H1 (cell line): Measurements from ENCODE around the gene OR52K1. TPM values are rescaled to one million over a fixed set of nuclear protein-coding genes. Genes with fewer than 3 reads are reported as not detected.

Source experiments
- CTCF ChIA-PET: fragments of 300-600 bp; sonication (Branson Sonifier 250); formaldehyde crosslinking; loops from one replicate; lab custom pipeline; 2021; ENCODE audit not compliant: partially characterized antibody; lab: Charles Lee
- POLR2A ChIA-PET: fragments of 300-600 bp; sonication (Branson Sonifier 250); formaldehyde crosslinking; loops from one replicate; lab custom pipeline; 2021; ENCODE audit warnings: inconsistent platforms; ENCODE audit not compliant: partially characterized antibody; lab: Charles Lee
- DNase-seq, 2 experiments: peaks; one replicate each; pipeline versions ENCODE4 v3.0.0 to v3.0.0-alpha.2; 2010 to 2022; ENCODE audit warnings: low spot score in 2 of 2, low read depth in 1 of 2, mixed read lengths in 1 of 2
- FAIRE-seq: peaks from 2 replicates; lab custom pipeline; 2011; peaks lifted over from hg19 to GRCh38; lab: Jason Lieb, UNC
- H2AFZ ChIP-seq: 2 replicates; pipeline ENCODE4 v1.8.1; 2012; ENCODE audit warnings: low read length, inconsistent platforms
- H2AK5ac ChIP-seq: 2 replicates; pipeline ENCODE4 v1.6.1; 2013; ENCODE audit warnings: low read depth, low read length
- H2BK120ac ChIP-seq: replicated peaks from 2 replicates; pipeline ENCODE3; 2013; ENCODE audit warnings: low read depth, low read length, inconsistent platforms
- H2BK12ac ChIP-seq: 2 replicates; pipeline ENCODE4 v1.6.1; 2013; ENCODE audit warnings: low read depth, low read length
- H2BK15ac ChIP-seq: 2 replicates; pipeline ENCODE4 v1.6.1; 2013; ENCODE audit warnings: low read length
- H2BK20ac ChIP-seq: 2 replicates; pipeline ENCODE4 v1.6.1; 2013; ENCODE audit warnings: low read length
- H2BK5ac ChIP-seq: 2 replicates; pipeline ENCODE4 v1.6.1; 2013; ENCODE audit warnings: low read depth, low read length
- H3K14ac ChIP-seq: 2 replicates; pipeline ENCODE4 v1.6.1; 2013; ENCODE audit warnings: inconsistent platforms; ENCODE audit not compliant: insufficient read length
- H3K18ac ChIP-seq: 2 replicates; pipeline ENCODE4 v1.6.1; 2013; ENCODE audit warnings: low read length; ENCODE audit errors: extremely low read depth
- H3K23ac ChIP-seq: 2 replicates; pipeline ENCODE4 v1.6.1; 2013; ENCODE audit warnings: inconsistent platforms; ENCODE audit not compliant: insufficient read length
- H3K23me2 ChIP-seq: 2 replicates; pipeline ENCODE4 v1.6.1; 2013; ENCODE audit warnings: low read depth, low read length
- H3K27ac ChIP-seq: 2 replicates; pipeline ENCODE4 v1.6.1; 2011; ENCODE audit warnings: low read depth, low read length, inconsistent platforms
- H3K27me3 ChIP-seq, 4 experiments: replicated peaks in 1 of 4; 1 replicate in 1 of 4; 2 replicates in 3 of 4; pipeline versions ENCODE4 v1.6.1 to v1.8.1; 2011 to 2013; ENCODE audit warnings: low read length in 3 of 4, mild to moderate bottlenecking in 3 of 4, inconsistent platforms in 2 of 4, mixed read lengths in 2 of 4, moderate library complexity in 1 of 4; ENCODE audit not compliant: control insufficient read depth in 3 of 4, insufficient read depth in 3 of 4; ENCODE audit errors: extremely low read depth in 1 of 4
- H3K36me3 ChIP-seq, 4 experiments: 2 replicates each; pipeline versions ENCODE4 v1.6.1 to v1.8.1; 2011 to 2013; ENCODE audit warnings: mild to moderate bottlenecking in 4 of 4, low read length in 3 of 4, moderate library complexity in 2 of 4, control low read depth in 1 of 4, inconsistent platforms in 1 of 4; ENCODE audit not compliant: insufficient read depth in 4 of 4, control insufficient read depth in 2 of 4
- H3K4ac ChIP-seq: replicated peaks from 2 replicates; pipeline ENCODE3; 2013; ENCODE audit warnings: low read length, low read depth, mixed read lengths, inconsistent platforms; ENCODE audit not compliant: insufficient read length
- H3K4me1 ChIP-seq, 4 experiments: replicated peaks in 1 of 4; 1 replicate in 1 of 4; 2 replicates in 3 of 4; pipeline versions ENCODE4 v1.6.1 to v1.8.1; 2011 to 2013; ENCODE audit warnings: low read length in 3 of 4, inconsistent platforms in 2 of 4, mixed read lengths in 1 of 4; ENCODE audit not compliant: insufficient read depth in 4 of 4, control insufficient read depth in 3 of 4
- H3K4me2 ChIP-seq, 2 experiments: 2 replicates each; pipeline versions ENCODE4 v1.6.1 to v1.8.1; 2011 to 2013; ENCODE audit warnings: low read depth in 2 of 2, low read length in 2 of 2, control low read depth in 1 of 2, inconsistent platforms in 1 of 2, mild to moderate bottlenecking in 1 of 2; ENCODE audit not compliant: insufficient read depth in 1 of 2
- H3K4me3 ChIP-seq, 4 experiments: fragments of 200-600, 300-600 bp in 1 of 4; sonication (generic), shearing (Covaris generic), sonication (Bioruptor Twin) in 1 of 4; 2 replicates each; pipeline versions ENCODE4 v1.5.1 to v1.8.1; 2011 to 2016; ENCODE audit warnings: low read length in 4 of 4, low read depth in 3 of 4, control low read depth in 2 of 4, inconsistent platforms in 2 of 4, mild to moderate bottlenecking in 2 of 4, mixed read lengths in 1 of 4, moderate library complexity in 1 of 4; ENCODE audit not compliant: insufficient read depth in 2 of 4; ENCODE audit errors: extremely low read depth in 1 of 4
- H3K56ac ChIP-seq: replicated peaks from 2 replicates; pipeline ENCODE3; 2013; ENCODE audit warnings: low read depth, mild to moderate bottlenecking, mixed read lengths, low read length, inconsistent platforms; ENCODE audit not compliant: insufficient read length
- H3K79me1 ChIP-seq: 2 replicates; pipeline ENCODE4 v1.6.1; 2013; ENCODE audit warnings: low read depth, low read length, control low read depth
- H3K79me2 ChIP-seq, 2 experiments: 2 replicates each; pipeline versions ENCODE4 v1.6.1 to v1.8.1; 2012 to 2013; ENCODE audit warnings: low read length in 2 of 2, mild to moderate bottlenecking in 2 of 2, inconsistent platforms in 1 of 2; ENCODE audit not compliant: insufficient read depth in 2 of 2, control insufficient read depth in 1 of 2
- H3K9ac ChIP-seq, 4 experiments: replicated peaks in 1 of 4; 1 replicate in 1 of 4; 2 replicates in 3 of 4; pipeline versions ENCODE4 v1.6.1 to v1.8.1; 2011 to 2013; ENCODE audit warnings: low read depth in 3 of 4, low read length in 3 of 4, control low read depth in 2 of 4, mild to moderate bottlenecking in 2 of 4, moderate library complexity in 2 of 4, inconsistent platforms in 1 of 4; ENCODE audit errors: extremely low read depth in 1 of 4
- H3K9me3 ChIP-seq, 2 experiments: 2 replicates each; pipeline versions ENCODE4 v1.6.1 to v1.8.1; 2012 to 2013; ENCODE audit warnings: mild to moderate bottlenecking in 2 of 2, moderate library complexity in 2 of 2, control low read depth in 1 of 2, inconsistent platforms in 1 of 2, low read depth in 1 of 2, low read length in 1 of 2, mixed read lengths in 1 of 2; ENCODE audit not compliant: insufficient read depth in 2 of 2
- H4K20me1 ChIP-seq, 2 experiments: replicated peaks in 1 of 2; 2 replicates each; pipeline versions ENCODE3 to v1.8.1; 2011 to 2013; ENCODE audit warnings: inconsistent platforms in 2 of 2, low read length in 2 of 2, mild to moderate bottlenecking in 1 of 2; ENCODE audit not compliant: insufficient read depth in 2 of 2, control insufficient read depth in 1 of 2
- H4K5ac ChIP-seq: 2 replicates; pipeline ENCODE4 v1.6.1; 2013; ENCODE audit warnings: low read length, low read depth, mixed read lengths, inconsistent platforms; ENCODE audit not compliant: insufficient read length
- H4K8ac ChIP-seq: 2 replicates; pipeline ENCODE4 v1.8.0; 2013; ENCODE audit warnings: mild to moderate bottlenecking, moderate library complexity, low read length, inconsistent platforms; ENCODE audit not compliant: insufficient read depth; ENCODE audit errors: extremely low read depth
- H4K91ac ChIP-seq: replicated peaks from 2 replicates; pipeline ENCODE3; 2013; ENCODE audit warnings: low read length, mixed read lengths, inconsistent platforms; ENCODE audit not compliant: insufficient read length
- CHD1 ChIP-seq: IDR thresholded peaks from 2 replicates; pipeline ENCODE4 v1.6.1; 2012; ENCODE audit warnings: low read depth, low read length, improper control_type of control experiment
- CREB1 ChIP-seq: IDR thresholded peaks from 2 replicates; pipeline ENCODE4 v1.6.1; 2012; ENCODE audit warnings: inconsistent platforms
- HDAC6 ChIP-seq: IDR thresholded peaks from one replicate; pipeline ENCODE4 v1.7.1; 2012; ENCODE audit warnings: low read depth, mild to moderate bottlenecking, inconsistent platforms, low read length, moderate library complexity
- KDM1A ChIP-seq: fragments of 200-600, 300-600 bp; sonication (generic); IDR thresholded peaks from 2 replicates; pipeline ENCODE4 v1.7.1; 2016; ENCODE audit warnings: mild to moderate bottlenecking, low read length, borderline replicate concordance
- POLR2A ChIP-seq, 2 experiments: IDR thresholded peaks; 1 replicate in 1 of 2; 2 replicates in 1 of 2; pipeline ENCODE4 v1.6.1; 2011; ENCODE audit warnings: low read depth in 2 of 2, low read length in 2 of 2, mild to moderate bottlenecking in 2 of 2; ENCODE audit errors: control extremely low read depth in 1 of 2
- POU5F1 ChIP-seq: IDR thresholded peaks from 2 replicates; pipeline ENCODE4 v1.6.1; 2011; ENCODE audit warnings: low read depth, mild to moderate bottlenecking, low read length, moderate library complexity
- RNF2 ChIP-seq: fragments of 200-900, 300-1000 bp; sonication (generic); IDR thresholded peaks from 2 replicates; pipeline ENCODE4 v1.7.1; 2016; ENCODE audit warnings: borderline replicate concordance, low read depth, mild to moderate bottlenecking, antibody characterized with exemption, low read length; ENCODE audit not compliant: poor library complexity, severe bottlenecking; ENCODE audit errors: missing control alignments
- SP1 ChIP-seq: IDR thresholded peaks from 2 replicates; pipeline ENCODE4 v1.6.1; 2011; ENCODE audit warnings: low read depth, low read length
- SP4 ChIP-seq: IDR thresholded peaks from 2 replicates; pipeline ENCODE4 v1.6.1; 2012; ENCODE audit warnings: low read length, inconsistent platforms
- ZNF274 ChIP-seq: IDR thresholded peaks from 2 replicates; pipeline ENCODE4 v1.7.0; 2012; ENCODE audit warnings: low read length, borderline replicate concordance; ENCODE audit errors: extremely low read depth
- WGBS, 2 experiments: shearing (Covaris generic) in 1 of 2; methylation state at CpG; one replicate each; pipeline versions ENCODE4 v1.1.6 to v1.1.7; 2013 to 2015; ENCODE audit warnings: low lambda C conversion rate in 2 of 2, mixed read lengths in 2 of 2, inconsistent platforms in 1 of 2, low coverage in 1 of 2, missing lambda C conversion rate in 1 of 2; ENCODE audit not compliant: insufficient replicate concordance in 2 of 2, insufficient coverage in 1 of 2, insufficient read length in 1 of 2; ENCODE audit errors: extremely low coverage in 1 of 2, missing lambda C conversion rate in 1 of 2; 5-methylcytosine and 5-hydroxymethylcytosine counted together
- polyA plus RNA-seq, 7 experiments: library from polyadenylated mRNA; depleted of rRNA in 3 of 7; stranded (reverse) in 5 of 7; unstranded in 2 of 7; fragments of >200 nt in 5 of 7; fragments of 200-250 nt in 2 of 7; gene quantifications; 1 replicate in 5 of 7; 2 replicates in 1 of 7; 4 replicates in 1 of 7; pipeline versions ENCODE4 v1.2.1 to v1.2.3, GENCODE V29; 2011 to 2013; ENCODE audit warnings: missing spikeins in 2 of 7, mixed read lengths in 2 of 7
- total RNA-seq: library from RNA; stranded (reverse); fragmentation: NEBNext Ultra II Directional; extraction: Animal tissue kit (Norgen Biotek cat#: 25700); gene quantifications from 2 replicates; pipeline ENCODE4 v1.2.1, GENCODE V29; 2021
- TF ChIP-seq, protein P1 (sequence below): IDR thresholded peaks from 2 replicates; pipeline ENCODE4 v1.6.1; 2011; ENCODE audit warnings: low read depth, mild to moderate bottlenecking, low read length; ENCODE audit not compliant: insufficient read depth

Gene OR52K1
- total and polyA plus RNA-seq, 2 of the 8 experiments (the other 6 are each of a cell fraction or from before 2014, with no cell fraction given): not detected

DNA sequence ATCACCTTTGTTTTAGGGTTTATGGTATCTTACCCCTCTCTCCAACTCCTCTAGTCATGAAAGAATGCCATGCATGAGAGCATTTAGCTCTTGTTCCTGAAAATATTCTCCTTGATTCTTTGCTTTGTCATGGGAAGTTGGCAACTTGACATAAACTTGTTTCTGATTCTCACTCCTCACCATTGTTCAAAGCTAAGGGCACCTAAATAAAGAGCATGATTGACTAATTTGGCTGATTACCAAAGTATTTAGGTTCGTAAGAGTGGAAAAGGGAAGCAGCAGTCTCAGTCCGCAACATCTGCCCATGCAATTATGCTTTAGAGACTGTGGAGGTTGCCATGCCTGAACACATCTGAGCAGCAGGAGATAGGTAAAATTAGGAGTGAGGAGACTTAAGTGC, 26.4 kb downstream of the OR52K1 start:
- no peaks in the 10 kb centered on the region for H3K23me2 ChIP-seq
- no peaks in the 10 kb centered on the region for H3K9me3 ChIP-seq
- no peaks in the 10 kb centered on the region for H3K36me3 ChIP-seq
- H2BK12ac ChIP-seq: no peak overlapping the region
- no peak overlapping the region for H3K14ac ChIP-seq
- H3K4me3 ChIP-seq: no peak overlapping the region
- no peak overlapping the region for H3K27ac ChIP-seq
- H3K4me1 ChIP-seq: no peaks in the 10 kb centered on the region
- FAIRE-seq: no peak
- no peak overlapping the region for H3K4me2 ChIP-seq
- H3K56ac ChIP-seq: no peak overlapping the region
- no peak for DNase-seq
- no peak overlapping the region for H2BK5ac ChIP-seq
- ChIA-PET POLR2A (no interaction called here), CTCF (interaction anchor here (1.5 to 2.1 kb wide), 2 partner anchors 15 to 306 kb away, joined by 6 to 8 read pairs; no protein-coding TSS in a partner anchor)
- no peak overlapping the region for H3K23ac ChIP-seq
- no peak overlapping the region for H2BK120ac ChIP-seq
- no peaks in the 10 kb centered on the region; a peak in 1 of 7 replicates for H3K27me3 ChIP-seq
- no peak overlapping the region for H3K9ac ChIP-seq
- TF ChIP-seq HDAC6 (no peak), CHD1 (no peak), SP4 (no peak), SP1 (no peak), ZNF274 (no peak), RNF2 (no peak), POU5F1 (no peak), KDM1A (no peak), CREB1 (no peak), POLR2A (IDR thresholded peaks at IDR 0.05; ENCODE audit: control extremely low read depth in 1 of 2, low read depth in 2 of 2, low read length in 2 of 2) (no peak)
- TF ChIP-seq, protein P1, sequence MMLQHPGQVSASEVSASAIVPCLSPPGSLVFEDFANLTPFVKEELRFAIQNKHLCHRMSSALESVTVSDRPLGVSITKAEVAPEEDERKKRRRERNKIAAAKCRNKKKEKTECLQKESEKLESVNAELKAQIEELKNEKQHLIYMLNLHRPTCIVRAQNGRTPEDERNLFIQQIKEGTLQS: no peak
- H4K91ac ChIP-seq: no peak overlapping the region
- no peak overlapping the region for H2AK5ac ChIP-seq
- WGBS, 2 experiments: 88% methylated on average over 2 of the region's 2 CpGs; no CpG with 5 or more reads in 1 of the 2 experiments
- H2AFZ ChIP-seq: no peak overlapping the region
- H4K5ac ChIP-seq: no peak overlapping the region
- no peak overlapping the region for H2BK15ac ChIP-seq
- H3K79me2 ChIP-seq: no peaks in the 10 kb centered on the region
- H3K79me1 ChIP-seq: no peaks in the 10 kb centered on the region
- H2BK20ac ChIP-seq: no peak overlapping the region
- H3K4ac ChIP-seq: no peak overlapping the region
- H4K20me1 ChIP-seq: no peaks in the 10 kb centered on the region
- no peak overlapping the region for H4K8ac ChIP-seq
- H3K18ac ChIP-seq: no peak overlapping the region
